NB4 (cell line): ENCODE results near the gene NR5A1.
A peak's percentile ranks its signal among the peaks of the same experiment; 100 is the strongest.

Experiments
- DNase-seq: peaks from one replicate; pipeline ENCODE4 v3.0.0; 2010; ENCODE audit warnings: low read depth
- H3K4me3 ChIP-seq: one replicate; pipeline ENCODE4 v1.5.1; 2011; ENCODE audit warnings: mild to moderate bottlenecking, low read depth, low read length, moderate library complexity
- MYC ChIP-seq: IDR thresholded peaks from 2 replicates; pipeline ENCODE4 v1.6.1; 2011; ENCODE audit warnings: low read depth, low read length
- POLR2A ChIP-seq: IDR thresholded peaks from 2 replicates; pipeline ENCODE4 v1.6.1; 2011; ENCODE audit warnings: mild to moderate bottlenecking; ENCODE audit not compliant: insufficient read length; ENCODE audit errors: extremely low read depth
- TF ChIP-seq, protein P1 (sequence below): IDR thresholded peaks from one replicate; pipeline ENCODE4 v1.5.1; 2012; ENCODE audit warnings: low read depth, low read length
- TF ChIP-seq, protein P2 (sequence below): IDR thresholded peaks from 2 replicates; pipeline ENCODE4 v1.6.1; 2011; ENCODE audit warnings: low read depth, low read length

The NR5A1 gene

DNA sequence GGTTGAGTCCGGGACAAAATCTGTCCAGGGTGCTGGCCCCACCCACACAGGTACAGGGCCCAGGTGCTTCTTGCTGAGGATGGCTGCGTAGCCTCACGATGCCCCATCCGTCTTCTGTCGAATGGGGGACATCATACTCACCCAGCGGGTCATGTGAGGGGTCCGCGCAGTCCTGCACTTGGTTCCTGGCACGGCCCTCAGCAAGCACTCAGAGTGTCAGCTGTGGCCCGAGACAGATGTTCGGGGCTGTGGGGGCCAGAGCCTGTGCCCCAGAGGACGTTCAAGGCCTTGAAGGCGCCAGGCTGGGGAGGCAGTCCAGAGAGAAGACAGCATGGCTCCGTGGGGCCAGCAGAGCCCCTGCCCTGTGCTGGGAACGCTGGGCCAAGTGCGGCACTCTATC, 27.8 kb downstream of the NR5A1 start:
- TF ChIP-seq, protein P1, sequence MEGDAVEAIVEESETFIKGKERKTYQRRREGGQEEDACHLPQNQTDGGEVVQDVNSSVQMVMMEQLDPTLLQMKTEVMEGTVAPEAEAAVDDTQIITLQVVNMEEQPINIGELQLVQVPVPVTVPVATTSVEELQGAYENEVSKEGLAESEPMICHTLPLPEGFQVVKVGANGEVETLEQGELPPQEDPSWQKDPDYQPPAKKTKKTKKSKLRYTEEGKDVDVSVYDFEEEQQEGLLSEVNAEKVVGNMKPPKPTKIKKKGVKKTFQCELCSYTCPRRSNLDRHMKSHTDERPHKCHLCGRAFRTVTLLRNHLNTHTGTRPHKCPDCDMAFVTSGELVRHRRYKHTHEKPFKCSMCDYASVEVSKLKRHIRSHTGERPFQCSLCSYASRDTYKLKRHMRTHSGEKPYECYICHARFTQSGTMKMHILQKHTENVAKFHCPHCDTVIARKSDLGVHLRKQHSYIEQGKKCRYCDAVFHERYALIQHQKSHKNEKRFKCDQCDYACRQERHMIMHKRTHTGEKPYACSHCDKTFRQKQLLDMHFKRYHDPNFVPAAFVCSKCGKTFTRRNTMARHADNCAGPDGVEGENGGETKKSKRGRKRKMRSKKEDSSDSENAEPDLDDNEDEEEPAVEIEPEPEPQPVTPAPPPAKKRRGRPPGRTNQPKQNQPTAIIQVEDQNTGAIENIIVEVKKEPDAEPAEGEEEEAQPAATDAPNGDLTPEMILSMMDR = no peak
- no peak for TF ChIP-seq MYC
- no peak for TF ChIP-seq POLR2A
- TF ChIP-seq, protein P2, sequence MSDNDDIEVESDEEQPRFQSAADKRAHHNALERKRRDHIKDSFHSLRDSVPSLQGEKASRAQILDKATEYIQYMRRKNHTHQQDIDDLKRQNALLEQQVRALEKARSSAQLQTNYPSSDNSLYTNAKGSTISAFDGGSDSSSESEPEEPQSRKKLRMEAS = no peak
- no peak overlapping the region for H3K4me3 ChIP-seq
- DNase-seq = no peak

DNA sequence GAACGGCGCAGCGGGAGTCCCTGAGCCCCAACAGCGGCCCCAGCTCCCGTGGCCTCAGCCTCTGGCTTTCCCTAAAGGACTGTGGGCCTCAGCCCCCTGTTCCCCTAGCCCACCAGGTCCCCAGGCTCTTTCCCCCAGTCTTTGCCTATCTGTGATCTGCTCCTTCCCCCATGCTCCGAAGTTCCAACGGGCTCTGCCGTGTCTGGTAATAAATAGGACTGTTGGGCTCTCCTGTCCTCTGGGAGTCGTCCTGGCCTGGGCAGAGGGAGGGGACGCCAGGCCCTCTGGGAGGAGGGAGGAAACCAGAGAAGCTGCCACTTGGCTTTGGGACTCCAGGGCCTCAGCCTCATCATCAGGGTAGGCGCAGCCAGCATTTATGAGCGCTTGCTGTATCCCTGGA, 28.8 kb downstream of the NR5A1 start:
- TF ChIP-seq POLR2A (no peak), MYC (no peak)
- TF ChIP-seq, protein P1 = no peak
- TF ChIP-seq, protein P2 = no peak
- DNase-seq = no peak
- H3K4me3 ChIP-seq = no peak overlapping the region

DNA sequence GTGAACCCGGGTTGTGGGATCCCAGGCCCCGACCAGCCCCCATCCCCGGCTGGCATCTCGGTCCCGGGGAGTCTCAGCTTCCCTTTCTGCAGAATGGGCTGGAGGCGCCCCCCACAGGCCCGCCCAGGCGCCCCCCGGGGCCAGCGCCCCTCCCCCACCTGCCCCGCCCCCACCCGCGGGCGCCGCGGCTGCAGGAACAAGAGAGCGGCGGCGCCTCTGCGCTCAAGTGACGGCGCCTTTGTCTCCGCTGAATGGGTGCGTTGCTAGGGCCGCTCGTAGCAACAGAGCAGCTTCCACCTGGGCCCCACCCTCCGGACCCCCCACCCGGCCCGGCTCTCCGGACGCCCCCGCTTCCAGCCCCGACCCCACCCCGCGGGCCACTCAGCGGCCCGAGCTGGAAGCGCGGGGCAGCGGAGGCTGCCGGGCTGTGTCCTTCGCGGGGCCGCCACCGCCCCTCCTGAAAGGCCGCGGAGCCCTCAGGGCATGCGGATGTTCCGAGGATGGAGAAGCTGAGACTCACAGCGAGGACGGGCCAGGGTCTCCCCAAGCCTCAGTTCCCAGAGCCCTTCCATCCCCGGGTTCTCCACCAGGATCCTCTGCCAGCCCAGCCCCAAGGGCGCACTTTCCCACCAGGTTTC, 29.4 kb downstream of the NR5A1 start:
- DNase-seq = no peak
- H3K4me3 ChIP-seq = no peak overlapping the region
- no peak for TF ChIP-seq POLR2A
- TF ChIP-seq, protein P1 = no peak
- TF ChIP-seq, protein P2 = no peak
- no peak for TF ChIP-seq MYC

DNA sequence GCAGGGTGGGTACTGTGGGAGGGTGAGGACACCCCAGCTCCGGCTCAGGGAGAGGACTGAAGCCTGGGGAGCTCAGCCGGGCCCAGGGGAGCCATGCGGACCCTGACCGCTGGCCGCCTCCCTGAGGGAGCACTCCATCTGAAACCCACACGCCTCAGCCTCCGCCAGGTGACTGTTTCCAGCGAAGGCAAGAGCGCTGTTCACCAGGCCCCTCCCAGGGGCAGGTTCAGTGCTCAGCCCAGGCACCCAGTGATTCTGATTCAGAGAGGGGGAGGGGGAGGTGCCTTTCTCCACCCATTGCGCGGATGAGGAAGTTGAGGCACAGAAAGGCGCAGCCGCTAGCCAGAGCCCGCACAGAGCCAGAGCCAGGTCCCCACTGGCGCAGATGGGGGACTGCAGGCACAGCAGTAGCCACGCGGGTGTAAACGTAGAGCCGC, 30.0 kb downstream of the NR5A1 start:
- TF ChIP-seq MYC (no peak), POLR2A (no peak)
- TF ChIP-seq, protein P1 = no peak
- TF ChIP-seq, protein P2 = no peak
- no peak overlapping the region for H3K4me3 ChIP-seq
- no peak for DNase-seq

DNA sequence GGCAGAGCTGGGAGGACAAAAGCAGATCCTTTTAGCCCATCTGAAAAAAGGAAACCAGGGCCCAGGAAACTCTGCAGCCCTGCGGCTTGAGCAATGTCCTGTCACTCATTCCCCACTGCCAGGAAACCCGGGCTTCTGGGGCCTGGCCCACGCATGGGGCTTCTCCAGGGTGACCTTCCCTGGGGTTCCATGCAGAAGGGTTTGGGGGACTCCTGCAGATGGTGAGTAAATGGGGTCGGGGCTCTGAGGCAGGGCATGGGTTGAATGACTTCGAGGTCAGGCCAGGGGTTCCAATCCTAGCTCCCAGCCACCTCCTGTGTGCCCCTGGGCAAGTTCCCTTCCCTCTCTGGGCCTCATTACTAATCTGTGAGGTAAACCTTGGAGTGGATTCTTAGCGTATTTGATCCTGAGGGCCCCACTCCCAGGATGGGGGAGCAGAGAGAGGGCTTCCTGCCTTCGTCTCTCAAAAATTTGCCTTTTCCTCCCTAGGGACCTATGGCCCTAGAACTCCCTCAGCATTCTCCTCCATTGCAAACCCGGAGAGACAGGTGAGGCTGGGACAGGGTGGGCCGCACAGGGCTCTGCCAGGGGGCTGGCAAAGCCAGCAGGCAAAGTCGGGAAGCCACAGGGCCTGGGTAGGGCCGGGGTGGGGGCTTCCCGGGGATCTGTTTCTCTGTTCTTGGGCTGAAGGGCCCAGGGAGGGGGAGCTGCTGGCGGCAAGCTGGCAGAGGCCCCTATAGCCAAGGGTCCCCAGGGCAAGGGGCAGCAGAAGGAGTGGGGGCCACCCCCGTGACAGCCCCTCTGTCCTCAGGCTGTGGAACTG, 31.1 kb downstream of the NR5A1 start:
- peak; percentile 54 for DNase-seq
- TF ChIP-seq, protein P1 = no peak
- TF ChIP-seq MYC = no peak
- no peak overlapping the region for H3K4me3 ChIP-seq
